Measurements from ENCODE around the gene TUBGCP2. TPM values are rescaled to one million over a fixed set of nuclear protein-coding genes. Genes with fewer than 3 reads are reported as not detected.

The TUBGCP2 gene
- total RNA-seq, 1 donor from 2014 or later = 76.0 TPM

- no peak for DNase-seq (ENCODE audit: low read depth)
These were observed 29.1 kb downstream of the TUBGCP2 start for GRCh38 chr10:133279326-133280226.

GRCh38 chr10:133278577-133279265, 30.0 kb downstream of the TUBGCP2 start:
- DNase-seq (ENCODE audit: low read depth) = peak; percentile 81

GRCh38 chr10:133277993-133278576, 30.6 kb downstream of the TUBGCP2 start:
- DNase-seq (ENCODE audit: low read depth) = peak; percentile 19

- no peak for DNase-seq (ENCODE audit: low read depth)
These were observed 31.2 kb downstream of the TUBGCP2 start for GRCh38 chr10:133277277-133277992.

GRCh38 chr10:133276435-133277201, 32.1 kb downstream of the TUBGCP2 start, which contains the start of gene ADAM8:
TSS of gene ADAM8 (minus strand) at chr10:133276868. CDS start at chr10:133276817, 51 bp downstream.
- DNase-seq (ENCODE audit: low read depth) = no peak

GRCh38 chr10:133276100-133276434, 32.6 kb downstream of the TUBGCP2 start:
- no peak for DNase-seq (ENCODE audit: low read depth)

- DNase-seq (ENCODE audit: low read depth) = no peak
These were observed 33.0 kb downstream of the TUBGCP2 start for GRCh38 chr10:133275684-133276092.

GRCh38 chr10:133274751-133275683, 33.7 kb downstream of the TUBGCP2 start:
- no peak for DNase-seq (ENCODE audit: low read depth)

GRCh38 chr10:133273534-133274143, 35.0 kb downstream of the TUBGCP2 start:
- DNase-seq (ENCODE audit: low read depth) = no peak

GRCh38 chr10:133272964-133273420, 35.7 kb downstream of the TUBGCP2 start:
- no peak for DNase-seq (ENCODE audit: low read depth)

- DNase-seq (ENCODE audit: low read depth) = no peak
These were observed 36.2 kb downstream of the TUBGCP2 start for GRCh38 chr10:133272301-133272963.

- no peak for DNase-seq (ENCODE audit: low read depth)
These were observed 37.0 kb downstream of the TUBGCP2 start for GRCh38 chr10:133271521-133272300.

- DNase-seq (ENCODE audit: low read depth) = no peak
These were observed 37.8 kb downstream of the TUBGCP2 start for GRCh38 chr10:133270773-133271297.

- DNase-seq (ENCODE audit: low read depth) = no peak
These were observed 38.5 kb downstream of the TUBGCP2 start for GRCh38 chr10:133270204-133270603.

GRCh38 chr10:133269367-133269766, 39.3 kb downstream of the TUBGCP2 start:
- DNase-seq (ENCODE audit: low read depth) = no peak

- no peak for DNase-seq (ENCODE audit: low read depth)
These were observed 40.1 kb downstream of the TUBGCP2 start for GRCh38 chr10:133268532-133268931.

- no peak for DNase-seq (ENCODE audit: low read depth)
These were observed 40.8 kb downstream of the TUBGCP2 start for GRCh38 chr10:133267829-133268228.

- no peak for DNase-seq (ENCODE audit: low read depth)
These were observed 41.4 kb downstream of the TUBGCP2 start for GRCh38 chr10:133267293-133267692.

Measured in renal cortical epithelial cell (primary cell).